ENCODE results near the gene PPP1R13B.

PPP1R13B gene

GRCh38 chr14:103738701-103739451 lies 108.5 kb downstream of the PPP1R13B start:
- DNase-seq, result no peak

GRCh38 chr14:103738166-103738565 lies 109.2 kb downstream of the PPP1R13B start:
- DNase-seq, result no peak

GRCh38 chr14:103737432-103738045 lies 109.8 kb downstream of the PPP1R13B start:
- DNase-seq, result no peak

- no peak for DNase-seq
Measured at GRCh38 chr14:103736546-103737431, 110.6 kb downstream of the PPP1R13B start.

GRCh38 chr14:103735815-103736545 lies 111.4 kb downstream of the PPP1R13B start:
- no peak for DNase-seq

GRCh38 chr14:103735439-103735814 lies 111.9 kb downstream of the PPP1R13B start:
- DNase-seq, result no peak

- DNase-seq, result no peak
Measured at GRCh38 chr14:103735022-103735421, 112.4 kb downstream of the PPP1R13B start.

GRCh38 chr14:103734081-103734888 lies 113.1 kb downstream of the PPP1R13B start:
- no peak for DNase-seq

GRCh38 chr14:103733651-103734050 lies 113.7 kb downstream of the PPP1R13B start:
- DNase-seq, result no peak

- DNase-seq, result no peak
Measured at GRCh38 chr14:103732868-103733620, 114.3 kb downstream of the PPP1R13B start.

GRCh38 chr14:103731916-103732867 lies 115.2 kb downstream of the PPP1R13B start:
- no peak for DNase-seq

GRCh38 chr14:103731481-103731880 lies 115.9 kb downstream of the PPP1R13B start:
- no peak for DNase-seq

GRCh38 chr14:103730490-103731035 lies 116.8 kb downstream of the PPP1R13B start:
- DNase-seq, result no peak

GRCh38 chr14:103729496-103730448 lies 117.6 kb downstream of the PPP1R13B start:
- no peak for DNase-seq

- no peak for DNase-seq
Measured at GRCh38 chr14:103728721-103729120, 118.7 kb downstream of the PPP1R13B start.

- DNase-seq, result no peak
Measured at GRCh38 chr14:103728141-103728540, 119.2 kb downstream of the PPP1R13B start.

- no peak for DNase-seq
Measured at GRCh38 chr14:103727313-103727980, 119.9 kb downstream of the PPP1R13B start.

GRCh38 chr14:103726474-103726873 lies 120.9 kb downstream of the PPP1R13B start:
- DNase-seq, result no peak
